ENCODE measurements around the gene AHCYL2.

- no peak for TF ChIP-seq EZH2 (IDR thresholded peaks at IDR 0.05; ENCODE audit: insufficient read depth, poor library complexity, severe bottlenecking)
- no peak for TF ChIP-seq EZH2phosphoT487 (IDR thresholded peaks at IDR 0.05; ENCODE audit: insufficient read depth, low read depth)
These were observed 166.8 kb downstream of the AHCYL2 start for GRCh38 chr7:129391546-129392171.

Data from GM23248 (cell line).